ENCODE data around the gene COX6B2.

The COX6B2 gene

DNA sequence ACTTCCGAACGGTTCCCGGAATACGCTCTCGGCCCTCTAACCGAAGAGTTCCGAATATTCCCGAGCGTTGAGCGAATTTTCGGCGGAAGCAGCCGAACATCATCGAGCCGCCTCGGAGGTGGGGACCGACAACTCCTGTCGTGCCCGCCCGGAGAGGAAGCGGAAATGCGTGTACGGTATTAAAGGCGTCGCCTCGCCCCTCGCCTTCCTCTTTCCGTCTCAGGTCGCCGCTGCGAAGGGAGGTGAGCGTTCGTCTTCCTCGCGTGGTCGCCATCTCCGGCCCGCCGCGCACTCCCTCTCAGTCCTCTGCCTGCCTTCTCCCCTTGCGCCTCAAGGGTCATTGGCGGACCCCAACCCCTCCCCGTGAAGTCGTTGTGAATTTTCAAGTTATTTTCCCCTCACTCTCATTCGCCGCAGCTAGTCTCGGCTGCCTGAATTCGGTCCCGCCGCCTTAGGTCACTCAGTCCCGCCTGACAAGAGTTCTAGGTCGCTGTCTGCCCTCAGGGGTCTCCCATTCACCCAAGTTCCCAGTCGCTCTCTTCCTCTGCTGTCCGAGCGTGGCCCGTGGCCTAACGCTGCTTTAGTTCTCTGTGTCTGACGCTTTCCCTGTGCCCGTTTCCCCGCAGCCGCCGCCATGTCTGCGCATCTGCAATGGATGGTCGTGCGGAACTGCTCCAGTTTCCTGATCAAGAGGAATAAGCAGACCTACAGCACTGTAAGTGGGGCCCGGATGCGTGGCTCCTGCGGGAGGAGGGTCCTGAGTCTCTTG is 31.4 kb upstream of the COX6B2 start, which contains the start of gene RPL28:
Gene RPL28, plus strand, starts transcription at position 209 of the 769 bp plus-strand sequence. Its CDS starts 426 bp downstream, at position 635.
- TF ChIP-seq, protein P1, sequence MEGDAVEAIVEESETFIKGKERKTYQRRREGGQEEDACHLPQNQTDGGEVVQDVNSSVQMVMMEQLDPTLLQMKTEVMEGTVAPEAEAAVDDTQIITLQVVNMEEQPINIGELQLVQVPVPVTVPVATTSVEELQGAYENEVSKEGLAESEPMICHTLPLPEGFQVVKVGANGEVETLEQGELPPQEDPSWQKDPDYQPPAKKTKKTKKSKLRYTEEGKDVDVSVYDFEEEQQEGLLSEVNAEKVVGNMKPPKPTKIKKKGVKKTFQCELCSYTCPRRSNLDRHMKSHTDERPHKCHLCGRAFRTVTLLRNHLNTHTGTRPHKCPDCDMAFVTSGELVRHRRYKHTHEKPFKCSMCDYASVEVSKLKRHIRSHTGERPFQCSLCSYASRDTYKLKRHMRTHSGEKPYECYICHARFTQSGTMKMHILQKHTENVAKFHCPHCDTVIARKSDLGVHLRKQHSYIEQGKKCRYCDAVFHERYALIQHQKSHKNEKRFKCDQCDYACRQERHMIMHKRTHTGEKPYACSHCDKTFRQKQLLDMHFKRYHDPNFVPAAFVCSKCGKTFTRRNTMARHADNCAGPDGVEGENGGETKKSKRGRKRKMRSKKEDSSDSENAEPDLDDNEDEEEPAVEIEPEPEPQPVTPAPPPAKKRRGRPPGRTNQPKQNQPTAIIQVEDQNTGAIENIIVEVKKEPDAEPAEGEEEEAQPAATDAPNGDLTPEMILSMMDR (IDR thresholded peaks at IDR 0.05; ENCODE audit: insufficient read depth, low read depth, low read length, missing control alignments), result no peak
- H3K4me3 ChIP-seq (ENCODE audit: low read length), result peak within 1 kb of the TSS; percentile 99
- peak; percentile 98 for DNase-seq (ENCODE audit: low read depth)

DNA sequence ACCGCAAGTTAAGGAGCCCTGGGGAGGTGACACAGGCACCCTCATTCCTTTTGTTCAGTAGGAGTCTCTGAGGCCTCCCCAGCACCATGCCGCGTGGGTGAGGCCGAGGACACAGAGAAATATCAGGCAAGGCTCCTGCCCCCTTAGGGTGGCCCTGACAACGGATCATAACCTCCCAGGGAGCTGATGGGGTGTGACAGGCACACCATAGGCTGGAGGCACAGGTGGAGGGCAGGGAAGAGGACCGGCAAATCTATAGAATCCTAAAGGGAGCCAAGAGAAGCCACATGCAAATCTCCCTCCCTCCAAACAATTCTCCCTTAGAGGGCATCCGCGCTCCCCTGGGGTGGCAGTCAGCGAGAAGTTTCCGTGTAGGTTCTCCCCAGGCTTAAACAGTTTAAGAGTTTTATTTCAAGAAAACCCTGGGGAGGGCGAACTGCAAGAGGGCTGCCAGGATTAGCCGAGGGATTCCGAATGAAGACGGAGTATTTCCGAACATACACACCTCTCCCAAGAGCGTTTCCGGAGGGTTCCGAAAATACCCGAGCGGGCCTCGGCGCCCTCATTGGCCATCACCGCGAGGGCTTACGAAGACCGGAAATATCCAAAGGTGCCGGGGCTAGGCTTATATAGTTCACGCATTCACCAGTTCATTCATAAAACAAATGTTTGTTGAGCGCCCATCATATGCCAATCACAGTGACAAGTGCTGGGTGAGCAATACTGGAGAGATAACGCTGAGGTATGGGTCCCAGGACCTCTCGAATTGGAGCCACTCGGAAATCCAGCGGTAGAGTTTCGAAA is 30.6 kb upstream of the COX6B2 start:
- H3K4me3 ChIP-seq (ENCODE audit: low read length), result peak overlapping the region; percentile 99
- TF ChIP-seq, protein P1 (IDR thresholded peaks at IDR 0.05; ENCODE audit: insufficient read depth, low read depth, low read length, missing control alignments), result no peak
- DNase-seq (ENCODE audit: low read depth), result peak; percentile 97

DNA sequence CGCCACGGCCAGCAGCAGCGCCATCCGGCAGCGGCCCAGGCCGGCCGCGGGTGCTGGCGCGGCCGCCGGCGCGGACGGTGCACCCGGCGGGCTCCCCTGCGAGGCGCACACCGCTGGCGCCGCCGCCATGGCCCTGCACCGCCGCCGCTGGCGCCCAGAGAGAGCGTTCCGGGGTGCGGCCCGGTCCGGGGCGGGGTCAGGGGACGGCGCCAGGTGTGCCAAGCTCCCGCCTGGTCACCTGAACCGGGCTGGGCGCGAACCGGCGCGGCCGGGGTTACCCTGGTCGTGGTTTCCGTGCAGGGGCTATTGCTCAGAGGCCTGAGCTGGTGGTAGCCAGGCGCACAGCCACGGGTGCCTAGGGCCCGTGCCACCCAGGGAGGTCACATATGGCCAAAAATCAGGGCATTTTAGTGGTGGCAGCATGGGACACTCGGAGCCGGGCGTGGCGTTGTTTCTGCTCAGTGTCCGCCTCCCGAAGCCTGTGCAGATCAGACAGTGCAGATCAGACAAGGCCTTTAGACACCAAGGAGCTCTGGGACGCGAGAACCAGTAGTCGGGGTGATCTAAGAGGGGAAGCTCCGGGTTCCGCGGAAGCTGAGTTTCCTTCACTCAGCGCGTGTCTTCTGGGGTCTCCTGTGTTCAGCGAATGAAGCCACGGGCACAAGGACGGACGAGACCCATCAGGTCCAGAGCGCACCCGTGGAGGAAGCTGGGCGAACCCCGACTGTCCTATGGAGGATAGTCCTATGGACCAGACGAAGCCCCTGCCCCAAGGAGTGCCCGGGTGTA is 29.8 kb upstream of the COX6B2 start, which contains the start of gene TMEM238:
Gene TMEM238, minus strand, starts transcription at position 162 of the 789 bp plus-strand sequence. Its CDS starts 33 bp downstream, at position 129.
- DNase-seq (ENCODE audit: low read depth), result no peak

DNA sequence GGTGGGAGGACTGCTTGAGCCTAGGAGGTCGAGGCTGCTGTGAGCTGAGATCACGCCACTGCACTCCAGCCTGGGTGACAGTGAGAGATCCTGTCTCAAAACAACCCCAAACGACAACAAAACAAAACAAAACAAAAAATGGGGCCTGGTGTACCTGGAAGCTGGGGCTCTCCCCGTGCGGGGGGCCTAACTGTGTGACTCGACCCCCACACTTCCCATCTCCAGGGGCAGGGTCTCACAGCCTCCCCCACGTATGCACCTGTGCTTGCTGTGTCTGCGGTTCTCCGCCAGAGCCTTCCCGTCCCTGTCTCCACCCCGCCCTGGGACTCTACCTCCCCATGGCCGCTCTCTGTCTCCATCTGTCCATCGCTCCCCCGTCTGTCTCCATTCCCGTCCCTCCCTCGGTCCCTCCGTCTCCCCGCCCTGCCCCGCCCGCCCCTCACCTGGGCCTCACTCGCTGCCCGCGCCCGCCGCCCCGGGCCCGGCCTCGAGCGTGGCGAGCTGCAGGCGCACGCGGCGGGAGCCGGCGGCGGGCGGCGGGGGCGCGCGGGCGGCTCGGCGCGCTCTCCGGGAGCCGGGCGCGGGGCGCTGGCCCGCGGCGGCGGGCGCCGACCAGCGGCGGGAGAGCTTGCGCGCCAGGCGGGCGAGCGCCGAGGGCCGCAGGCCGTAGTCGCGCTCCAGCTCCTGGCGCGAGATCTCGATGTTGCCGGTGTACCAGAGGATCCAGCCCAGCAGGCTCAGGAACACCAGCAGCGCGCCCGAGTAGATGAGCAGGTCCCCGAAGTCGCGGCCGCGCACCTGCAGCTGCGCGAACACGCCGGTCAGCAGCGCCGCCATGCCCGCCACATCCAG is 29.0 kb upstream of the COX6B2 start:
- peak; percentile 82 for DNase-seq (ENCODE audit: low read depth)

More for the DNA sequence above, 29.8 kb upstream of the COX6B2 start, which contains the start of gene TMEM238:
- TF ChIP-seq, protein P1 (IDR thresholded peaks at IDR 0.05; ENCODE audit: insufficient read depth, low read depth, low read length, missing control alignments), result no peak
- peak within 1 kb of the TSS; percentile 99 for H3K4me3 ChIP-seq (ENCODE audit: low read length)

DNA sequence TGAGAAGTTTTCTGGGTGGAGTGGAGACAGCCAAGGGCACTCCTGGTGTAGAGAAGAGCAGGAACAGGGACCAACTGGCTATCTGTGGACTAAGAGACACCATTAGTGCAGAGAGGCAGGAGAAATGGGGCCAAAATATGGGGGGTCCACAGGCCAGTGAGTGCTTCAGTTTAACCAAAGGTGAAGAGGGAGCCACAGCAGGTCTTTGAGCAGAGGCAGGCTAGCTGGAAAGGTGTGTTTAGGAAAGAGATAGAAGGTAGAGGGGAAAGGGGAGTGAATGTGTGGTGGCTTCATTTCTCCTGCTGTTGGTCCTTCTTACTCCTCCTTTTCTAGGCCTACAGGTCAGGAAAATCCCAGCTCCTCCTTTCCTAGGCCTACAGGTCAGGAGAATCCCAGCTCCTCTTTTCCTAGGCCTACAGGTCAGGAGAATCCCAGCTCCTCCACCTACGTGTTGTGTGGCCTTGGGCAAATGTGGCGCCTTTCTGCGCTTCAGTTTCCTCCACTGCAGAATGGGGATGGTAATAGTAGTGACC is 28.1 kb upstream of the COX6B2 start:
- H3K4me3 ChIP-seq (ENCODE audit: low read length), result peak overlapping the region; percentile 62
- TF ChIP-seq, protein P1 (IDR thresholded peaks at IDR 0.05; ENCODE audit: insufficient read depth, low read depth, low read length, missing control alignments), result no peak
- no peak for DNase-seq (ENCODE audit: low read depth)

More for the DNA sequence above, 29.0 kb upstream of the COX6B2 start:
- H3K4me3 ChIP-seq (ENCODE audit: low read length), result peak overlapping the region; percentile 62
- TF ChIP-seq, protein P1 (IDR thresholded peaks at IDR 0.05; ENCODE audit: insufficient read depth, low read depth, low read length, missing control alignments), result no peak

Data from epithelial cell of esophagus (primary cell).